A549 (cell line): ENCODE data around the gene C14orf119. TPM values are rescaled to one million over a fixed set of nuclear protein-coding genes. Genes with fewer than 3 reads are reported as not detected.

Experiments
- ATAC-seq, 2 experiments: fragments of 200-7000 bp in 1 of 2; fragments of >200 bp in 1 of 2; cut with Nextera tagmentation in 1 of 2; cut with Tn5 transposase in 1 of 2; 3 replicates each; pipeline versions ENCODE4 v1.8.0 to v1.9.1; 2018 to 2020; ENCODE audit warnings: mild to moderate bottlenecking in 1 of 2, moderate library complexity in 1 of 2
- CTCF ChIA-PET: fragments of 300-600 bp; sonication (Branson Sonifier 250); formaldehyde crosslinking; extraction: SDS; loops from one replicate; lab custom pipeline; 2021; ENCODE audit warnings: antibody characterized with exemption, inconsistent platforms; lab: Yijun Ruan, JAX
- POLR2A ChIA-PET: fragments of 350-600 bp; formaldehyde crosslinking; extraction: SDS; loops from one replicate; lab custom pipeline; 2021; ENCODE audit warnings: antibody characterized with exemption, inconsistent platforms; lab: Yijun Ruan, JAX
- DNase-seq, 2 experiments: peaks; one replicate each; pipeline versions ENCODE4 v3.0.0 to v3.0.0-alpha.2; 2011 to 2016; ENCODE audit warnings: low read depth in 1 of 2, low spot score in 1 of 2
- FAIRE-seq: peaks from 2 replicates; lab custom pipeline; 2011; peaks lifted over from hg19 to GRCh38; lab: Jason Lieb, UNC
- H3K27ac ChIP-seq, 2 experiments: fragments of >200 bp; sonication (Bioruptor Twin); formaldehyde crosslinking; 3 replicates each; pipeline ENCODE4 v1.5.1; 2016 to 2017
- H3K4me1 ChIP-seq: fragments of >200 bp; sonication (Bioruptor Twin); formaldehyde crosslinking; 3 replicates; pipeline ENCODE4 v1.6.1; 2016
- H3K4me2 ChIP-seq: fragments of >200 bp; sonication (Bioruptor Twin); formaldehyde crosslinking; 3 replicates; pipeline ENCODE4 v1.6.1; 2016
- H3K4me3 ChIP-seq: fragments of >200 bp; sonication (Bioruptor Twin); formaldehyde crosslinking; 3 replicates; pipeline ENCODE4 v1.5.1; 2016
- H3K9me3 ChIP-seq: fragments of >200 bp; sonication (Bioruptor Twin); formaldehyde crosslinking; 3 replicates; pipeline ENCODE4 v1.6.1; 2016
- ATOH8 ChIP-seq: fragments of 250-450 bp; sonication (Bioruptor Pico); IDR thresholded peaks from 2 replicates; pipeline ENCODE4 v1.5.0; 2020; ENCODE audit warnings: low read depth, mild to moderate bottlenecking, moderate library complexity
- CBX8 ChIP-seq: fragments of 200-600 bp; sonication (generic); IDR thresholded peaks from 2 replicates; pipeline ENCODE4 v1.6.1; 2016
- CTCF ChIP-seq: fragments of >200 bp; sonication (Bioruptor Twin); formaldehyde crosslinking; IDR thresholded peaks from 3 replicates; pipeline ENCODE4 v1.5.1; 2016
- ELK1 ChIP-seq: fragments of 150-350 bp; IDR thresholded peaks from 2 replicates; pipeline ENCODE4 v1.6.1; 2014; ENCODE audit warnings: low read depth, mild to moderate bottlenecking, low read length
- FOSB ChIP-seq: fragments of 250-450 bp; sonication (Bioruptor Pico); IDR thresholded peaks from 2 replicates; pipeline ENCODE4 v1.5.0; 2020; ENCODE audit warnings: mild to moderate bottlenecking, moderate library complexity
- GATA3 ChIP-seq: IDR thresholded peaks from 2 replicates; pipeline ENCODE4 v1.6.1; 2012; ENCODE audit warnings: borderline replicate concordance
- HDAC2 ChIP-seq: fragments of 200-600 bp; sonication (generic); IDR thresholded peaks from 2 replicates; pipeline ENCODE4 v1.6.1; 2016
- HMGXB4 ChIP-seq: fragments of 250-450 bp; sonication (Bioruptor Pico); IDR thresholded peaks from 2 replicates; pipeline ENCODE4 v1.5.0; 2021; ENCODE audit warnings: mild to moderate bottlenecking, moderate library complexity, borderline replicate concordance
- KDM5A ChIP-seq: fragments of 200-600 bp; sonication (generic); IDR thresholded peaks from 2 replicates; pipeline ENCODE4 v1.6.1; 2016; ENCODE audit warnings: antibody characterized with exemption, mild to moderate bottlenecking
- MAFK ChIP-seq: fragments of 450-650 bp; IDR thresholded peaks from 2 replicates; pipeline ENCODE4 v1.6.1; 2014; ENCODE audit not compliant: partially characterized antibody
- RAD21 ChIP-seq, 2 experiments: fragments of >200 bp in 1 of 2; sonication (Bioruptor Twin) in 1 of 2; formaldehyde crosslinking in 1 of 2; IDR thresholded peaks in 1 of 2; conservative IDR thresholded peaks in 1 of 2; 2 replicates in 1 of 2; 3 replicates in 1 of 2; pipeline ENCODE4 v1.6.1; 2012 to 2018; ENCODE audit warnings: inconsistent platforms in 1 of 2
- RARB ChIP-seq: fragments of 250-450 bp; sonication (Bioruptor Pico); IDR thresholded peaks from 2 replicates; pipeline ENCODE4 v1.8.0; 2021; ENCODE audit warnings: mild to moderate bottlenecking, moderate library complexity
- SREBF2 ChIP-seq: fragments of 450-650 bp; IDR thresholded peaks from 2 replicates; pipeline ENCODE4 v1.6.1; 2014; ENCODE audit warnings: mild to moderate bottlenecking, moderate library complexity
- TP53 ChIP-seq: fragments of 250-450 bp; sonication (Bioruptor Pico); IDR thresholded peaks from 2 replicates; pipeline ENCODE4 v1.5.0; 2021; ENCODE audit warnings: mild to moderate bottlenecking, moderate library complexity
- USF2 ChIP-seq: fragments of 450-650 bp; IDR thresholded peaks from 2 replicates; pipeline ENCODE4 v1.6.1; 2014; ENCODE audit warnings: antibody characterized with exemption
- ZC3H11A ChIP-seq: fragments of 450-650 bp; IDR thresholded peaks from 2 replicates; pipeline ENCODE4 v1.6.1; 2014; ENCODE audit warnings: antibody characterized with exemption, mild to moderate bottlenecking
- ZNF302 ChIP-seq: fragments of 250-450 bp; sonication (Bioruptor Pico); IDR thresholded peaks from 2 replicates; pipeline ENCODE4 v1.9.0; 2021; ENCODE audit warnings: inconsistent platforms, mild to moderate bottlenecking, moderate library complexity
- WGBS: methylation state at CpG from one replicate; pipeline ENCODE4 v1.1.6; 2017; ENCODE audit errors: missing lambda C conversion rate; 5-methylcytosine and 5-hydroxymethylcytosine counted together
- polyA plus RNA-seq, 4 experiments: library from polyadenylated mRNA; depleted of rRNA in 3 of 4; stranded (reverse); fragments of >200 nt; fragmentation: RNase III in 1 of 4; extraction: RNeasy Plus Mini Kit Qiagen cat#74134 plus additional on column Dnase treatment in 1 of 4; gene quantifications; 2 replicates in 3 of 4; 3 replicates in 1 of 4; pipeline ENCODE4 v1.2.3, GENCODE V29; 2011 to 2017

C14orf119 gene
- polyA plus RNA-seq, 2 of the 4 experiments (the other 2 are of a cell fraction) = 82.5 to 102 TPM

- no peak for ATAC-seq
- no peaks in the 10 kb centered on the region for H3K9me3 ChIP-seq
- H3K4me2 ChIP-seq = no peak overlapping the region
- DNase-seq = no peak
- ChIA-PET POLR2A (no interaction called here), CTCF (interaction anchor here (1.6 to 12.5 kb wide), 3 partner anchors 11 to 47 kb away, joined by 5 to 80 read pairs (median 33); partner anchors contain the start of gene CEBPE)
- FAIRE-seq = no peak
- H3K27ac ChIP-seq = no peak overlapping the region
- no peak for TF ChIP-seq FOSB (CRISPR knock-in tag)
- no peak for TF ChIP-seq SREBF2
- TF ChIP-seq USF2 = no peak
- no peak for TF ChIP-seq CBX8
- TF ChIP-seq RARB (CRISPR knock-in tag) = no peak
- TF ChIP-seq HMGXB4 = no peak
- no peak for TF ChIP-seq KDM5A
- TF ChIP-seq ELK1 = no peak
- no peak for TF ChIP-seq ZC3H11A
- no peak for TF ChIP-seq GATA3
- no peak for TF ChIP-seq RAD21 (conservative IDR thresholded peaks at IDR 0.05 in 1 of 2, IDR thresholded peaks at IDR 0.05 in 1 of 2)
- TF ChIP-seq ZNF302 (CRISPR knock-in tag) = no peak
- TF ChIP-seq CTCF = no peak
- WGBS = 78% methylated on average over 6 of the region's 6 CpGs
- H3K4me3 ChIP-seq = no peak overlapping the region
- peaks cover 10% of the 10 kb centered on the region; the same call in 2 of the 3 replicates for H3K4me1 ChIP-seq
These were observed 45.1 kb downstream of the C14orf119 start for GRCh38 chr14:23140371-23140770.

GRCh38 chr14:23141706-23142444 is 46.6 kb downstream of the C14orf119 start:
- Histone ChIP-seq H3K4me3 (no peak overlapping the region), H3K4me2 (peak overlapping the region; percentile 18; the same call in 2 of the 3 replicates), H3K4me1 (peaks cover 25% of the 10 kb centered on the region)
- ATAC-seq = peak; percentile 62 to 70; a peak in 5 of 6 replicates
- FAIRE-seq = no peak
- DNase-seq = peak; percentile 34 to 53
- CTCF ChIA-PET = interaction anchor here (1.6 to 12.5 kb wide), 3 partner anchors 13 to 45 kb away, joined by 5 to 80 read pairs (median 33); partner anchors contain the start of gene CEBPE
- POLR2A ChIA-PET = no interaction called here
- 47% methylated on average over 7 of the region's 7 CpGs for WGBS
- TF ChIP-seq USF2 (peak; percentile 31; the same call in 1 of the 2 replicates), ATOH8 (no peak), MAFK (peak; percentile 18), TP53 (CRISPR knock-in tag) (no peak), ZNF302 (CRISPR knock-in tag) (no peak), SREBF2 (no peak), HDAC2 (no peak)
- TF ChIP-seq, all 56 proteins: peak for 2
- Histone ChIP-seq H3K27ac (peak overlapping the region in 1 of 2 experiments; percentile 49; a peak in 2 of 6 replicates), H3K9me3 (no peaks in the 10 kb centered on the region)
